ENCODE measurements around the gene PHYHIPL. TPM values are rescaled to one million over a fixed set of nuclear protein-coding genes. Genes with fewer than 3 reads are reported as not detected.

PHYHIPL gene
- total and polyA plus RNA-seq, 4 donors: 1.3 to 3.0 (median 2.0) TPM

GRCh38 chr10:59172567-59172966 is 3.9 kb upstream of the PHYHIPL start:
- H3K9ac ChIP-seq (ENCODE audit: low read depth in 1 of 2, low read length in 2 of 2): no peak overlapping the region
- H3K27ac ChIP-seq (ENCODE audit: low read depth in 1 of 2, low read length in 2 of 2): no peak overlapping the region
- TF ChIP-seq REST (IDR thresholded peaks at IDR 0.05) (no peak), HNF4A (conservative IDR thresholded peaks at IDR 0.05) (no peak), ZBTB33 (IDR thresholded peaks at IDR 0.05) (no peak), ATF3 (IDR thresholded peaks at IDR 0.05) (no peak), EGR1 (IDR thresholded peaks at IDR 0.05; ENCODE audit: low read depth in 2 of 2) (no peak), NR2F2 (IDR thresholded peaks at IDR 0.05) (no peak), CTCF (IDR thresholded peaks at IDR 0.05; ENCODE audit: low read depth, low read length, missing input control) (no peak), FOXA1 (IDR thresholded peaks at IDR 0.05) (no peak), RXRA (IDR thresholded peaks at IDR 0.05) (no peak), SP1 (IDR thresholded peaks at IDR 0.05) (no peak), GABPA (IDR thresholded peaks at IDR 0.05 in 1 of 2, conservative IDR thresholded peaks at IDR 0.05 in 1 of 2) (no peak), TAF1 (conservative IDR thresholded peaks at IDR 0.05) (no peak), MAX (IDR thresholded peaks at IDR 0.05) (no peak), HNF4G (IDR thresholded peaks at IDR 0.05) (no peak), JUND (IDR thresholded peaks at IDR 0.05) (no peak), RAD21 (IDR thresholded peaks at IDR 0.05) (no peak), YY1 (IDR thresholded peaks at IDR 0.05) (no peak), FOXA2 (IDR thresholded peaks at IDR 0.05) (no peak)
- H3K27me3 ChIP-seq (ENCODE audit: control insufficient read depth in 4 of 4, insufficient read depth in 4 of 4, low read length in 3 of 4): no peaks in the 10 kb centered on the region
- H3K9me3 ChIP-seq (ENCODE audit: control insufficient read depth in 4 of 4, low read length in 3 of 4): no peaks in the 10 kb centered on the region
- H3K36me3 ChIP-seq (ENCODE audit: control insufficient read depth in 4 of 4, insufficient read depth in 3 of 4, low read depth in 1 of 4, low read length in 3 of 4): no peaks in the 10 kb centered on the region
- WGBS: 92% methylated on average over 5 of the region's 5 CpGs
- H3K4me3 ChIP-seq (ENCODE audit: low read depth in 1 of 3, low read length in 3 of 3): no peak overlapping the region
- no peak for DNase-seq (ENCODE audit: low spot score)
- peaks cover 4 to 21% (median 11%) of the 10 kb centered on the region in 4 donors for H3K4me1 ChIP-seq (ENCODE audit: control insufficient read depth in 4 of 4, insufficient read depth in 4 of 4, low read length in 3 of 4)
